HG03108 (cell line): ENCODE results near the gene RNF157.

Experiments
- ATAC-seq: cut with Tn5 transposase; IDR thresholded peaks from one replicate; pipeline ENCODE4 v1.9.1; 2021; ENCODE audit warnings: moderate library complexity; ENCODE audit not compliant: unreplicated experiment

RNF157 gene

DNA sequence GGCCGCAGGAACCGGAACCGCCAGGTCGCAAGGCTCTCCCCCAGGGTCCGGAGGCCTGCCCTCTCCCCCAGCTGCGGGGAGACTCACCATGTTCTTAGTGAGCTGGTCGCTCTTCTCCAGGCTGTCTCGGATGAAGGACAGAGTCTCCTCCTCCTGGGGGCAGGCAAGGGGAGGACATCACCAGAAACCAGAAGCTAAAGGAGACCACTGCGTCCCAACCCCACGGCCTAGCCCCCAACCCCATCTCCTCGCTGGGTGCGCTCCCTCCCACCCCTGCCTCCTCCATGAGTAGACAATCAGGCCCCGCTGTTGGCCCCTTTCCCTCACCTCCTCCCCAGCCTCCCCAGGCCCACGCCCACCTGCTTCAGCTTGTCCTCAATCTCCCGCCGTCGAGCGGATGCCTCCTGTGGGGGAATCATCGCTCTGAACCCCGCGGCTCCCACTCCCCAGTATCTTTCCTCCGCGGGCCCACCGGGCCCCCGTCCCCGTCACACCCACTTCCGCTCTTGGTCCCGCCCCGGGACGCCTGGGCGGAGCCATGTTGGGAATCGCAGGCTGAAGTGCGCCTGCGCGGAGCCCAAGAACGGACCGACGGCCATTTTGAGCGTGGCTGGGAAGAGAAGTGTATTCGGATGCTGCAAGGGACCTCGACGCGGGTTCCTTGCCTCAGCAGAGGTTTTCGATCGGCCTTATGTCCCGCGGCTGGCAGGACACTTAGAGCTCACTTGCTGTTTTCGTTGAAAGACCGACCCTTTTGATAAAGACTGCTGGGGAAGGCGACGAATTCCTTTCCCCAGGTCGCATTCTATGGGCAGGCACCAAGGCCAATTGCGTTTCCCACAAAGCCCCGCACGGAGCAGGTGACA, 136.8 kb downstream of the RNF157 start, which contains the start of gene EXOC7:
Gene EXOC7, minus strand, starts transcription at position 514 of the 866 bp plus-strand sequence. Its CDS starts 95 bp downstream, at position 419.
- peak; percentile 77 for ATAC-seq

DNA sequence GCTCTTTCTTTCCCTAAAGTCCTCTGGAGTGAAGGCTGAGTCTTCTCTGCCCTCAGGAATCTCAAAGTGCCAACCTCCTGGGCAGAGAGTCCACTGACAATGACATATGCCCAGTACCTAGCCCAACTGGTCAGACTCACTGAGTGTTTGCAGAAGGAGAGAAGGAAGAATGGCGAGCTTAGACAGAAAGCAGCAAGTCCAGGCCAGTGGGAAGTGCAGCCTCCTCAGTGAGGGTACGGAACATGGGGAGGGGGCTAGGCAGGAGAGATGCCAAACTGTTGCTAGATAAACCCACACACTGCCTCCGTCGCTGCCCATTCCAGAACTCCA, 137.4 kb downstream of the RNF157 start:
- no peak for ATAC-seq

DNA sequence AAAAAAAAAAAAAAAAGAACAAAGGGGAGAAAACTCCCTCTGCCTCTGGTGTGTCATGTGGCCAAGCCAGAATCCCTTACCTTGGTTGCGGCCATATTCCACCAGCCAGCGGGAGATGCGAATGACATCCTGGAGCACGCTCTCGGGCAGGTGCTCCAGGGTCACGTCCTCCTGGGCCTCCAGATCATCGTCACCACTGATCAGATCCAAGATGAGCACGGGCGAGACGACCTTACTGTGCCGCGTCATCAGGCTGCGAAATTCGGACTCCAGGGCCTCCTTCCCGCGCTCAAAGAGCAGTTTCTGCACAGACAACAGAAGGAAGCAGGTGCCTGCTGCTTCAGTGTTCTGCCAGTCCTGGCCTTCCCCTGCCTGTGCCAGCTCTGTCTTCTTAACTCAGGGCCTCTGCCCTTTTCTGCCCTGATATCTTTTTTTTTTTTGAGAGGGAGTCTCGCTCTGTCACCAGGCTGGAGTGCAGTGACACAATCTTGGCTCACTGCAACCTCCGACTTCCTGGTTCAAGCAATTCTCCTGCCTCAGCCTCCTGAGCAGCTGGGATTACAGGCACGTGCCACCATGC, 142.5 kb downstream of the RNF157 start:
- no peak for ATAC-seq

- no peak for ATAC-seq
These were observed 144.3 kb downstream of the RNF157 start for GRCh38 chr17:76095943-76096342.

DNA sequence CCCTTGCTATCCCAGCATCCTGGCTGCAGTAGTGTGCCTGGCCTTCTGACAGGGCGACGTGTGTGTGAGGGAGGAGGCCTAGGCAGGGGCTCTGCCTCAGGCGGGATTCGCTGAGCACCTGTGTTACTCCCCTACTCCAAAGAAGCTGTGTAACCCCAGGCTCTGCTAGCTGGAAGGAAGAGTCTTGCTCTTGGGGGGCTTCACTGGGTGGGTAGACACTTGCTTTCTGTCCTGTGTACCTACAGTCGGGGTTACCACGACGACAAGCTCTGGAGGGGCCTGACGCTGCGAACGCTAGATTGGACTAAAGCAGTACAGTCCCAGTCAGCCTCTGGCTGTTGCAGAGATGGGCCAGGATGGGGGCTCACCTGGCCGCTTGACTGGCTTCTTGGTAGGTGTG, 146.2 kb downstream of the RNF157 start:
- no peak for ATAC-seq

- no peak for ATAC-seq
These were observed 147.5 kb downstream of the RNF157 start for GRCh38 chr17:76092526-76093413.
